HEK293 (cell line): ENCODE results near the gene SKI.

Experiments used
- KLF16 ChIP-seq: fragments of 450-650 bp; formaldehyde crosslinking; IDR thresholded peaks from 2 replicates; pipeline ENCODE4 v1.5.1; 2017; ENCODE audit warnings: missing biosample characterization, missing genetic modification characterization
- KLF8 ChIP-seq: fragments of 450-650 bp; formaldehyde crosslinking; IDR thresholded peaks from 2 replicates; pipeline ENCODE4 v1.5.1; 2016; ENCODE audit warnings: missing biosample characterization, missing genetic modification characterization
- MEIS1 ChIP-seq: sonication (generic); formaldehyde crosslinking; IDR thresholded peaks from 2 replicates; pipeline ENCODE4 v1.8.1; 2022; ENCODE audit warnings: missing genetic modification reagents, mild to moderate bottlenecking, borderline replicate concordance
- SCRT2 ChIP-seq: fragments of 450-650 bp; formaldehyde crosslinking; IDR thresholded peaks from 2 replicates; pipeline ENCODE4 v1.5.1; 2016; ENCODE audit warnings: missing biosample characterization, missing genetic modification characterization
- SETDB1 ChIP-seq: IDR thresholded peaks from one replicate; pipeline ENCODE4 v1.6.1; 2017; ENCODE audit warnings: mild to moderate bottlenecking, low read length, moderate library complexity, mixed read lengths; ENCODE audit not compliant: insufficient read length
- SP2 ChIP-seq: fragments of 450-650 bp; formaldehyde crosslinking; IDR thresholded peaks from 2 replicates; pipeline ENCODE4 v1.5.1; 2016; ENCODE audit warnings: missing biosample characterization, missing genetic modification characterization
- SP7 ChIP-seq: fragments of 450-650 bp; formaldehyde crosslinking; IDR thresholded peaks from 2 replicates; pipeline ENCODE4 v1.5.1; 2016; ENCODE audit warnings: missing biosample characterization, missing genetic modification characterization
- WT1 ChIP-seq: fragments of 450-650 bp; formaldehyde crosslinking; IDR thresholded peaks from 2 replicates; pipeline ENCODE4 v1.5.1; 2016; ENCODE audit warnings: missing biosample characterization, missing genetic modification characterization
- ZBTB21 ChIP-seq: fragments of 450-650 bp; formaldehyde crosslinking; IDR thresholded peaks from 2 replicates; pipeline ENCODE4 v1.5.1; 2017; ENCODE audit warnings: missing biosample characterization, missing genetic modification characterization
- ZNF133 ChIP-seq: fragments of 450-650 bp; formaldehyde crosslinking; IDR thresholded peaks from 2 replicates; pipeline ENCODE4 v1.5.1; 2016; ENCODE audit warnings: missing biosample characterization, missing genetic modification characterization
- ZNF174 ChIP-seq: fragments of 450-650 bp; formaldehyde crosslinking; IDR thresholded peaks from 2 replicates; pipeline ENCODE4 v1.5.0; 2017; ENCODE audit warnings: missing biosample characterization, mild to moderate bottlenecking, missing genetic modification characterization
- ZNF211 ChIP-seq: fragments of 450-650 bp; formaldehyde crosslinking; IDR thresholded peaks from 2 replicates; pipeline ENCODE4 v1.5.1; 2016; ENCODE audit warnings: low read depth, missing biosample characterization, missing genetic modification characterization
- ZNF266 ChIP-seq: fragments of 450-650 bp; formaldehyde crosslinking; IDR thresholded peaks from 2 replicates; pipeline ENCODE4 v1.5.1; 2016; ENCODE audit warnings: missing biosample characterization, missing genetic modification characterization, low read depth
- ZNF341 ChIP-seq: fragments of 450-650 bp; formaldehyde crosslinking; IDR thresholded peaks from 2 replicates; pipeline ENCODE4; 2016; ENCODE audit warnings: low read depth, missing biosample characterization, missing genetic modification characterization
- ZNF37A ChIP-seq: fragments of 450-650 bp; IDR thresholded peaks from 2 replicates; pipeline ENCODE4 v1.5.1; 2018; ENCODE audit warnings: missing biosample characterization, missing genetic modification characterization
- ZNF558 ChIP-seq: fragments of 450-650 bp; formaldehyde crosslinking; IDR thresholded peaks from 2 replicates; pipeline ENCODE4 v1.5.1; 2016; ENCODE audit warnings: missing biosample characterization, missing genetic modification characterization
- ZNF701 ChIP-seq: fragments of 450-650 bp; formaldehyde crosslinking; IDR thresholded peaks from 2 replicates; pipeline ENCODE4 v1.5.1; 2016; ENCODE audit warnings: missing biosample characterization, missing genetic modification characterization
- ZNF747 ChIP-seq: fragments of 450-650 bp; formaldehyde crosslinking; IDR thresholded peaks from 2 replicates; pipeline ENCODE4 v1.5.1; 2016; ENCODE audit warnings: missing biosample characterization, missing genetic modification characterization
- ZNF792 ChIP-seq: fragments of 450-650 bp; formaldehyde crosslinking; IDR thresholded peaks from 2 replicates; pipeline ENCODE4 v1.5.1; 2016; ENCODE audit warnings: missing biosample characterization, missing genetic modification characterization
- ZXDB ChIP-seq: fragments of 450-650 bp; formaldehyde crosslinking; IDR thresholded peaks from 2 replicates; pipeline ENCODE4 v1.5.1; 2016; ENCODE audit warnings: missing biosample characterization, missing genetic modification characterization
- TF ChIP-seq, protein P1 (sequence below): fragments of 450-650 bp; formaldehyde crosslinking; IDR thresholded peaks from 2 replicates; pipeline ENCODE4 v1.5.1; 2016; ENCODE audit warnings: missing biosample characterization, missing genetic modification characterization
- TF ChIP-seq, protein P2 (sequence below): fragments of 450-650 bp; formaldehyde crosslinking; IDR thresholded peaks from 2 replicates; pipeline ENCODE4 v1.5.1; 2016; ENCODE audit warnings: missing biosample characterization, missing genetic modification characterization
- TF ChIP-seq, protein P3 (sequence below): fragments of 450-650 bp; formaldehyde crosslinking; IDR thresholded peaks from 2 replicates; pipeline ENCODE4 v1.5.1; 2016; ENCODE audit warnings: missing biosample characterization, missing genetic modification characterization
- TF ChIP-seq, protein P4 (sequence below): fragments of 450-650 bp; formaldehyde crosslinking; IDR thresholded peaks from 2 replicates; pipeline ENCODE4 v1.5.1; 2016; ENCODE audit warnings: missing biosample characterization, missing genetic modification characterization
- TF ChIP-seq, protein P5 (sequence below): fragments of 450-650 bp; formaldehyde crosslinking; IDR thresholded peaks from 2 replicates; pipeline ENCODE4 v1.5.1; 2016; ENCODE audit warnings: missing biosample characterization, missing genetic modification characterization
- TF ChIP-seq, protein P6 (sequence below): fragments of 450-650 bp; formaldehyde crosslinking; IDR thresholded peaks from 2 replicates; pipeline ENCODE4 v1.5.1; 2016; ENCODE audit warnings: missing biosample characterization, missing genetic modification characterization
- TF ChIP-seq, protein P7 (sequence below): fragments of 450-650 bp; formaldehyde crosslinking; IDR thresholded peaks from 2 replicates; pipeline ENCODE4 v1.5.1; 2016; ENCODE audit warnings: missing biosample characterization, missing genetic modification characterization

Gene SKI

DNA sequence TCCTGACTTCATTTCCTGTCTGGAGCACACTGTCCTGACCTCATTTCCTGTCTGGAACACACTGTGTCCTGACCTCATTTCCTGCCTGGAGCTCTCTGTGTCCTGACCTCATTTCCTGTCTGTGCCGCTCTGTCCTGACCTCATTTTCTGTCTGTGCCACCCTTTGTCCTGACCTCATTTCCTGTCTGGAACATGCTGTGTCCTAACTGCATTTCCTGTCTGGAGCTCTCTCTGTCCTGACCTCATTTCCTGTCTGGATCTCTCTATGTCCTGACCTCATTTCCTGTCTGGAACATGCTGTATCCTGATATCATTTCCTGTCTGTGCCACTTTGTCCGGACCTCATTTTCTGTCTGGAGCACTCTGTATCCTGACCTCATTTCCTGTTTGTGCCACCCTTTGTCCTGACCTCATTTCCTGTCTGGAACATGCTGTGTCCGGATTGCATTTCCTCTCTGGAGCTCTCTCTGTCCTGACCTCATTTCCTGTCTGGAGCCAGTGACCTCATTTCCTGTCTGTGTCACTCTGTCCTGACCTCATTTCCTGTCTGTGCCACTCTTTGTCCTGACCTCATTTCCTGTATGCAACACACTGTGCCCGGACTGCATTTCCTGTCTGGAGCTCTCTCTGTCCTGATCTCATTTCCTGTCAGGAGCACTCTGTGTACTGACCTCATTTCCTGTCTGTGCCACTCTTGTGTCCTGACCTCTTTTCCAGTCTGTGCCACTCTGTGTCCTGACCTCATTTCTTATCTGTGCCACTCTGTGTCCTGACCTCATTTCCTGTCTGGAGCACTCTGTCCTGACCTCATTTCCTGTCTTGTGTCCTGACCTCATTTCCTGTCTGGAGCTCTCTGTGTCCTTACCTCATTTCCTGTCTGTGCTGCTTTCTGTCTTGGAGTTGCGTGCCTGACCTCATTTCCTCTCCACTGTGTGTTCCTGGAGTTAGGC is 27.6 kb downstream of the SKI start (continued):
- TF ChIP-seq, protein P1, sequence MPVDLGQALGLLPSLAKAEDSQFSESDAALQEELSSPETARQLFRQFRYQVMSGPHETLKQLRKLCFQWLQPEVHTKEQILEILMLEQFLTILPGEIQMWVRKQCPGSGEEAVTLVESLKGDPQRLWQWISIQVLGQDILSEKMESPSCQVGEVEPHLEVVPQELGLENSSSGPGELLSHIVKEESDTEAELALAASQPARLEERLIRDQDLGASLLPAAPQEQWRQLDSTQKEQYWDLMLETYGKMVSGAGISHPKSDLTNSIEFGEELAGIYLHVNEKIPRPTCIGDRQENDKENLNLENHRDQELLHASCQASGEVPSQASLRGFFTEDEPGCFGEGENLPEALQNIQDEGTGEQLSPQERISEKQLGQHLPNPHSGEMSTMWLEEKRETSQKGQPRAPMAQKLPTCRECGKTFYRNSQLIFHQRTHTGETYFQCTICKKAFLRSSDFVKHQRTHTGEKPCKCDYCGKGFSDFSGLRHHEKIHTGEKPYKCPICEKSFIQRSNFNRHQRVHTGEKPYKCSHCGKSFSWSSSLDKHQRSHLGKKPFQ (tag by site-specific recombination) = no peak
- TF ChIP-seq SP7 (peak; percentile 77), ZNF558 (tag by site-specific recombination) (no peak), ZNF133 (no peak), KLF16 (tag by site-specific recombination) (no peak), ZNF266 (tag by site-specific recombination) (no peak), ZNF701 (no peak), ZNF341 (tag by site-specific recombination) (no peak), SCRT2 (tag by site-specific recombination) (peak; percentile 67), MEIS1 (no peak), ZNF37A (tag by site-specific recombination) (no peak), ZXDB (tag by site-specific recombination) (peak; percentile 47), ZNF792 (no peak), ZNF747 (no peak), ZNF174 (tag by site-specific recombination) (no peak), KLF8 (peak; percentile 42; the same call in 1 of the 2 replicates), ZNF211 (tag by site-specific recombination) (no peak), SP2 (tag by site-specific recombination) (peak; percentile 96), WT1 (tag by site-specific recombination) (no peak; the same call in 1 of the 2 replicates), SETDB1 (peak; percentile 97), ZBTB21 (tag by site-specific recombination) (peak; percentile 100)
- TF ChIP-seq, protein P2, sequence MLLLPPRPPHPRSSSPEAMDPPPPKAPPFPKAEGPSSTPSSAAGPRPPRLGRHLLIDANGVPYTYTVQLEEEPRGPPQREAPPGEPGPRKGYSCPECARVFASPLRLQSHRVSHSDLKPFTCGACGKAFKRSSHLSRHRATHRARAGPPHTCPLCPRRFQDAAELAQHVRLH = peak; percentile 55; the same call in 1 of the 2 replicates
- TF ChIP-seq, protein P3, sequence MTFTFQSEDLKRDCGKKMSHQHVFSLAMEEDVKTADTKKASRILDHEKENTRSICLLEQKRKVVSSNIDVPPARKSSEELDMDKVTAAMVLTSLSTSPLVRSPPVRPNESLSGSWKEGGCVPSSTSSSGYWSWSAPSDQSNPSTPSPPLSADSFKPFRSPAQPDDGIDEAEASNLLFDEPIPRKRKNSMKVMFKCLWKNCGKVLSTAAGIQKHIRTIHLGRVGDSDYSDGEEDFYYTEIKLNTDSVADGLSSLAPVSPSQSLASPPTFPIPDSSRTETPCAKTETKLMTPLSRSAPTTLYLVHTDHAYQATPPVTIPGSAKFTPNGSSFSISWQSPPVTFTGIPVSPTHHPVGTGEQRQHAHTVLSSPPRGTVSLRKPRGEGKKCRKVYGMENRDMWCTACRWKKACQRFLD (tag by site-specific recombination) = no peak
- TF ChIP-seq, protein P4, sequence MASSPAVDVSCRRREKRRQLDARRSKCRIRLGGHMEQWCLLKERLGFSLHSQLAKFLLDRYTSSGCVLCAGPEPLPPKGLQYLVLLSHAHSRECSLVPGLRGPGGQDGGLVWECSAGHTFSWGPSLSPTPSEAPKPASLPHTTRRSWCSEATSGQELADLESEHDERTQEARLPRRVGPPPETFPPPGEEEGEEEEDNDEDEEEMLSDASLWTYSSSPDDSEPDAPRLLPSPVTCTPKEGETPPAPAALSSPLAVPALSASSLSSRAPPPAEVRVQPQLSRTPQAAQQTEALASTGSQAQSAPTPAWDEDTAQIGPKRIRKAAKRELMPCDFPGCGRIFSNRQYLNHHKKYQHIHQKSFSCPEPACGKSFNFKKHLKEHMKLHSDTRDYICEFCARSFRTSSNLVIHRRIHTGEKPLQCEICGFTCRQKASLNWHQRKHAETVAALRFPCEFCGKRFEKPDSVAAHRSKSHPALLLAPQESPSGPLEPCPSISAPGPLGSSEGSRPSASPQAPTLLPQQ (tag by site-specific recombination) = peak; percentile 38; the same call in 1 of the 2 replicates
- TF ChIP-seq, protein P5, sequence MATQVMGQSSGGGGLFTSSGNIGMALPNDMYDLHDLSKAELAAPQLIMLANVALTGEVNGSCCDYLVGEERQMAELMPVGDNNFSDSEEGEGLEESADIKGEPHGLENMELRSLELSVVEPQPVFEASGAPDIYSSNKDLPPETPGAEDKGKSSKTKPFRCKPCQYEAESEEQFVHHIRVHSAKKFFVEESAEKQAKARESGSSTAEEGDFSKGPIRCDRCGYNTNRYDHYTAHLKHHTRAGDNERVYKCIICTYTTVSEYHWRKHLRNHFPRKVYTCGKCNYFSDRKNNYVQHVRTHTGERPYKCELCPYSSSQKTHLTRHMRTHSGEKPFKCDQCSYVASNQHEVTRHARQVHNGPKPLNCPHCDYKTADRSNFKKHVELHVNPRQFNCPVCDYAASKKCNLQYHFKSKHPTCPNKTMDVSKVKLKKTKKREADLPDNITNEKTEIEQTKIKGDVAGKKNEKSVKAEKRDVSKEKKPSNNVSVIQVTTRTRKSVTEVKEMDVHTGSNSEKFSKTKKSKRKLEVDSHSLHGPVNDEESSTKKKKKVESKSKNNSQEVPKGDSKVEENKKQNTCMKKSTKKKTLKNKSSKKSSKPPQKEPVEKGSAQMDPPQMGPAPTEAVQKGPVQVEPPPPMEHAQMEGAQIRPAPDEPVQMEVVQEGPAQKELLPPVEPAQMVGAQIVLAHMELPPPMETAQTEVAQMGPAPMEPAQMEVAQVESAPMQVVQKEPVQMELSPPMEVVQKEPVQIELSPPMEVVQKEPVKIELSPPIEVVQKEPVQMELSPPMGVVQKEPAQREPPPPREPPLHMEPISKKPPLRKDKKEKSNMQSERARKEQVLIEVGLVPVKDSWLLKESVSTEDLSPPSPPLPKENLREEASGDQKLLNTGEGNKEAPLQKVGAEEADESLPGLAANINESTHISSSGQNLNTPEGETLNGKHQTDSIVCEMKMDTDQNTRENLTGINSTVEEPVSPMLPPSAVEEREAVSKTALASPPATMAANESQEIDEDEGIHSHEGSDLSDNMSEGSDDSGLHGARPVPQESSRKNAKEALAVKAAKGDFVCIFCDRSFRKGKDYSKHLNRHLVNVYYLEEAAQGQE (tag by site-specific recombination) = no peak
- TF ChIP-seq, protein P6, sequence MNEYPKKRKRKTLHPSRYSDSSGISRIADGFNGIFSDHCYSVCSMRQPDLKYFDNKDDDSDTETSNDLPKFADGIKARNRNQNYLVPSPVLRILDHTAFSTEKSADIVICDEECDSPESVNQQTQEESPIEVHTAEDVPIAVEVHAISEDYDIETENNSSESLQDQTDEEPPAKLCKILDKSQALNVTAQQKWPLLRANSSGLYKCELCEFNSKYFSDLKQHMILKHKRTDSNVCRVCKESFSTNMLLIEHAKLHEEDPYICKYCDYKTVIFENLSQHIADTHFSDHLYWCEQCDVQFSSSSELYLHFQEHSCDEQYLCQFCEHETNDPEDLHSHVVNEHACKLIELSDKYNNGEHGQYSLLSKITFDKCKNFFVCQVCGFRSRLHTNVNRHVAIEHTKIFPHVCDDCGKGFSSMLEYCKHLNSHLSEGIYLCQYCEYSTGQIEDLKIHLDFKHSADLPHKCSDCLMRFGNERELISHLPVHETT = peak; percentile 89
- TF ChIP-seq, protein P7, sequence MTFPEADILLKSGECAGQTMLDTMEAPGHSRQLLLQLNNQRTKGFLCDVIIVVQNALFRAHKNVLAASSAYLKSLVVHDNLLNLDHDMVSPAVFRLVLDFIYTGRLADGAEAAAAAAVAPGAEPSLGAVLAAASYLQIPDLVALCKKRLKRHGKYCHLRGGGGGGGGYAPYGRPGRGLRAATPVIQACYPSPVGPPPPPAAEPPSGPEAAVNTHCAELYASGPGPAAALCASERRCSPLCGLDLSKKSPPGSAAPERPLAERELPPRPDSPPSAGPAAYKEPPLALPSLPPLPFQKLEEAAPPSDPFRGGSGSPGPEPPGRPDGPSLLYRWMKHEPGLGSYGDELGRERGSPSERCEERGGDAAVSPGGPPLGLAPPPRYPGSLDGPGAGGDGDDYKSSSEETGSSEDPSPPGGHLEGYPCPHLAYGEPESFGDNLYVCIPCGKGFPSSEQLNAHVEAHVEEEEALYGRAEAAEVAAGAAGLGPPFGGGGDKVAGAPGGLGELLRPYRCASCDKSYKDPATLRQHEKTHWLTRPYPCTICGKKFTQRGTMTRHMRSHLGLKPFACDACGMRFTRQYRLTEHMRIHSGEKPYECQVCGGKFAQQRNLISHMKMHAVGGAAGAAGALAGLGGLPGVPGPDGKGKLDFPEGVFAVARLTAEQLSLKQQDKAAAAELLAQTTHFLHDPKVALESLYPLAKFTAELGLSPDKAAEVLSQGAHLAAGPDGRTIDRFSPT (tag by site-specific recombination) = peak; percentile 92
